AML-193 (cell line): ENCODE data around the gene PDE4D.
"Not testable (repeated sequence)": the region's sequence is repeated elsewhere in the genome, so short reads cannot be mapped to it uniquely, and the experiment has no call there.

Experiments
- DNase-seq, 2 experiments: peaks; one replicate each; lab custom pipeline; 2025; lab: John Stamatoyannopoulos, UW

PDE4D gene

GRCh38 chr5:59067956-59068656, 825.4 kb downstream of the PDE4D start:
- DNase-seq, result no peak

DNA sequence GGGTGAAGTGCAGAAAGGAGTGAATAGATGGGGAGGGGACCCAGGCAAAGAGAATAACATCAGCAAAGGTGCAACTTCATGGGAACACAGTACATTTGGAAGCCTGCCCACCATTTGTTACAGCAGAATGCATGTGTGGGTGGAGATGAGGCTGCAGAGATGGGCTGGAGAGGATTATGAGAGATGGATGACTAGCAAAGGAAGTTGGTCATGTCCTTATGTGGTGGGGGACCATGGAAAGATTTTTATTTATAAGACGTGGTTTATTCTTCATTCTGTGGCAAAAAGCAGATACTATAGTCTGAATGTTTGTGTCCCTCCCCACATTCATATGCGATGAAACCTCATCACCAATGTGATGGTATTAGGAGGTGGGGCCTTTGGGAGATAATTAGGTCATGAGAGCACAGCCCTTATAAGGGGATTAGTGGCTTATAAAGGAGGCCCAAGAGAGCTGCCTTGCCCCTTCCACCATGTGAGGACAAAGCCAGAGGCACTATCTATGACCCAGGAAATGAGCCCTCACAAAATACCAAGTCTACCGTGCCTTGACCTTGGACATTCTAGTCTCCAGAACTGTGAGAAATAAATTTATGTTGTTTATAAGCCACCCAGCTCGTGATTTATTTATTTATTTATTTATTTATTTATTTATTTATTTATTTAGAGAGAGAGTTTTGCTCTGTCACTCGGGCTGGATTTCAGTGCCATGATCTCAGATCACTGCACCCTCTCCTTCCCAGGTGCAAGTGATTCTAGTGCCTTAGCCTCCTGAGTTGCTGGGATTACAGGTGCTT, 827.0 kb downstream of the PDE4D start:
- DNase-seq, result no peak

GRCh38 chr5:59065554-59065953, 828.0 kb downstream of the PDE4D start:
- DNase-seq, result no peak

GRCh38 chr5:59064293-59064692, 829.2 kb downstream of the PDE4D start:
- DNase-seq, result no peak

GRCh38 chr5:59062986-59063683, 830.4 kb downstream of the PDE4D start:
- DNase-seq, result no peak

- no peak for DNase-seq
These were observed 832.1 kb downstream of the PDE4D start for GRCh38 chr5:59061377-59061776.

- DNase-seq, result no peak
These were observed 834.4 kb downstream of the PDE4D start for GRCh38 chr5:59058969-59059687.

DNA sequence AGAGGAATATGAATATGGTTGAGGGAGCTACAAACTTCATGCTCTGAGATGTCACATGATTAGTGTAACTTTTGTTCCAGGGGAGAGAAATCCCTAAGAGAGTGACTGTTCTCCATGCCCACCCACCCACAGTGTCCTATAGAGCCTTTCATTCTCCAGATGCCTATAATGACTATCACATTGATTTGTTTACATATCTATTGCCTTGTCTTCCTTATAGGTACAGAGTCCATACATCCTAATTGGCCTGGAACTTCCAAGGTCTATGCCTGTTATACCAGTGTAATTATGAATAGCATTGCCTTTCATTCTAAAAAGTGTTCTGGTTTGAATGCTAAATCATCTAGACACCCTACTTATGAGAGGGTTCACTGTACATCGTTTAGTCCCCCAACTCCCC, 835.3 kb downstream of the PDE4D start:
- no peak for DNase-seq

GRCh38 chr5:59056599-59056998, 836.9 kb downstream of the PDE4D start:
- not testable (repeated sequence) for DNase-seq

GRCh38 chr5:59055745-59056448, 837.6 kb downstream of the PDE4D start:
- DNase-seq, result no peak

DNA sequence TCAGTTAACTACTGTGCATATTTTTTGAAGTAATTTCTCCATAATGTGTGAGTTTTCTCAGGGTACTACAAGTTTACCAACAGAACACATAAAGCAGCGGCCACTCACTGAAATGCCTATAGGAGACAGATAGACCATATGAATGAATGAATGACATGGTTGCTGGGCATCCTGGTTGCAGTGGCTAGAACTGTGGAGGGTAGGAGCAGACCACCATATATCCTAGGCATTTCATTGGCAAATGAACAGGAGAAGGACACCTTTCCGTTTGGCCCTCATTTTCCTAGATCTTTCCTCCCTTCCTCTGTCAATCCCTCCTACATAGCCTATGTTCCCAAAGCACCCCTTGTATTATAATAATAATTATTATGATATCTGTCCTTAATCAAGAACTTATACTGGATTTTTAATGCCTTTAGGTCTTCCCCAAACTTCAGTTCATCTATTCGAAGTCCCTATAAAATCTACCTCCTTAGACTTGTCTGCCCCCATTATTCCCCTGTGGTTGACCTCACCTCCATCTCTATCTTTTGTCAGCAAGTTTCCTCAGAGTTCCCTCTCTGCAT, 838.5 kb downstream of the PDE4D start:
- no peak for DNase-seq

DNA sequence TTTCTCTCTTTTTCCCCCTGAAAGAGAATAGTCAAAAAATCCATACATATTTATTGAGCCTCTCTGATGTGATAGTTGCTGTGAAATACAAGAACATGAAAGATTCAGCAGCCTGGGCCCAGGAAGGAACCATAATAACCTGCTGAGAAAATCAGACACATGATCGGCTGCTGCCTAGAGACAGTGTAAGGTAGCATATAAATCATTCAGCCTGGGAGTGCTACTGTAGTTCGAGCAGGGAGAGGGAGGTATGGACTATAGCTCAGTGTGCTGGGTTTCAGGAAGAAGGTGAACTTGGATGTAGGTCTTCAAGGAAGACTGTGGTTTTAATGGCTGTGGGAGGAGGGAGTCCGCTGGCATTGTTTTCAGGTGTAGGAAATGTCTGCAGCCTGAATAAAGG, 841.6 kb downstream of the PDE4D start:
- DNase-seq, result no peak

DNA sequence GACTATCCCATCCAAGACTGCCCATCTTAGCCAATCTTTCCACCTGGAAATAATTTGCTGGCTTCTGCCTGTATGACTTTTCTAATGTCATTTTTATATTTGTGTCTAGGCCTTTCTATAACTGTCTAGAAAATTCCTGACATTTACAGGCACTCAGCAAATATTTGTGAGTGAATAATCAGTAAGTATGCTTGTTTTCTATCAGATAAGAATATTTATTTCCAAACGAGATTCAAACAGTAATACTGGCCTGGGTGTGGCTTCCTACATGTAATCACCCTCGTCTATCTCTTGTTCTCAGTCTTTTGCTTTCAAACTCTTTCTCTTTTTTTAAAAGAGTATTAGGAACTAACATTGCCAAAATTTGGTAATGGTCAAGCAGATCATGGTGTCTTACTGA, 844.4 kb downstream of the PDE4D start:
- DNase-seq, result no peak

DNA sequence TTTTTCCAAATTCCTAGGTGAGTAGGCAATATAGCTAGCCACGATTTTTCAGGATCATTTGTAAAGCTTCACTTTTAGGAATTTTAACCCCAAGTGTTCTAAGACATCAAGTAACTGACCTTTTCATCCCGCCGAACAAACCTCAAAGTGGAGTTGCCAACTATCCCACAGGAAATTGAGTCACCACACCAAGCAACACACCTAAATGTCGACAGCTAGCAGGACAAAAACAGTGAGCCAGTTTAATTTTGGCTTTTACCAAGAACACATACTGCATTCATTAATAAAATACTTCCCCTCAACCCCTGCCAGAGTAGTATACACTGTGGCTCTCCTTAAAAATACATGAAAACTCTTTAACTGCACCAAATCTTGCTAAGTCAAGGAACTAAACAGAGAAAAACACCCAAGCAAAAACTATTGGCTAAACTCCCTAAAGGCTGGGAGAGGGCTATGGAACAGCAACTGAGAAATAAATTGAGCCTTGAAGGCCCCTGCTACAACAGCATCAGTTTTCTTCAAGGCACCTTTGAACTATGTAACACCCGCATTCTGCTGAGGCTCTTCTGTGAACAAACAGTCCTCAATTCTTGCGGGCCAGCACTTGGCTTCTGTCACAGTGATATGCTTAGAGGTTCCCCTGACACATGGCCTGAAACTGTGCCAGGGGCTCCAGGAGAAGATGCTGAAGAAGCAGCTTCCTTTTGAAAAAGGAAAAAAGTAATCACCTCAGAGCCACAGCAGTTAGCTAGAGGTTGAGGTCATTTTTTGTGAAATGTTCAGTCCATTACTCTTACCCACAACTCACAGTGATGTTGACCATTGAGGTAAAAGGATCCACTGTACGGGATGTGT, 851.1 kb downstream of the PDE4D start:
- DNase-seq, result no peak

DNA sequence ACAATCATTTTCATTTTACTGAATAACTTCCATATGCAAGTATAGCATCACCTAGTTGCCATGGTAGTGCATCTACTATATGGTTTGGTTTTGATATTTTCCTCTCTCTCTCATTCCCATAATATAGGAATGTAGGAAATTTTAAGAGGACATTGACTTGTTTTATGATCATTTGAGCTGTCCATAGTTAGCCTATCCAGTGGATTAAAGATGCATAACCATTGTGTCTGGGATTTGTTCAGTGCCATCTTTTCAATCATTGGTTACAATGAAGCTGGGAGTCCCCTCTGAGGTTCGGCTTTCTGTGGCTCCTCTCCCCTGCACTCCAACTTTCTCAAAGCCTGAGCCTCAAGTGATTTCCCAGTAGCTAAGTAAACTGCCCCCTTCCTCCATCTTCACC, 852.2 kb downstream of the PDE4D start:
- no peak for DNase-seq

GRCh38 chr5:59040804-59041201, 852.7 kb downstream of the PDE4D start:
- no peak for DNase-seq

DNA sequence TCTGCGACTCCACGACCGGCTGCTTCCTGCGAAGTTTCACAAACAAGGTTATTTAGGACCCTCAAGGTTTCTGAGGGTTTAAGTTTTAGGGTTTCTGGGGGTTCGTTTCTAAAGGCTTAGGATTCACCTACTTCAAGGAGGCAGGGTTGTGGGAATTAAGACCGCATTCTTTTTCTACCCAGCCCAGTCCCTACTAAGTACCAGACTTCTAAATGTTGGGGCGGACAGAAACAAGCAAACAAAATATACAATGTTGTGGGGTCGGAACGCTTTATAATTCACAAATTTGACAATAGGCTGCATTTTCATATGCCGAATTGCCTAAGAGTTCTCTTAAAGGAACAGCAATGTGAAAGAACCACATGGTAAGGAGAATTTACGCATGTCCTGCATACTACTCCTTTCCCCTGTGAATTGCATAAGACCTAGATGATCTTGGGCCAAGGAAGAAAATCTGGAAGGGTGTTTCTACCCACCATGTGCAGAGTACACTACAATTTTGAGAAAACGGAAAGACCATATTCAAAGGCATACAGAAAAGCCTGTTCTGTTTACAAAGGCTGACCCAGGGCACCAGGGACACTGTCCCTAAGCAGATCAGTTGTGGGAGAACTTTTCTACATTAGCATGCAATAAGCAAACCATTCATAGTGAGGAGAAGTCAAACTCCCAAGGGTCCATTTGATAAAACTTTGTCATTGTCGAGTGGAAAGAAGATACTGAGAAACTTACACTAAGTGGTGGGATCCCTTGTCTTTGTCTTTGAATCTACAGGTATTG, 853.3 kb downstream of the PDE4D start:
- peak; percentile 72 to 74 for DNase-seq

DNA sequence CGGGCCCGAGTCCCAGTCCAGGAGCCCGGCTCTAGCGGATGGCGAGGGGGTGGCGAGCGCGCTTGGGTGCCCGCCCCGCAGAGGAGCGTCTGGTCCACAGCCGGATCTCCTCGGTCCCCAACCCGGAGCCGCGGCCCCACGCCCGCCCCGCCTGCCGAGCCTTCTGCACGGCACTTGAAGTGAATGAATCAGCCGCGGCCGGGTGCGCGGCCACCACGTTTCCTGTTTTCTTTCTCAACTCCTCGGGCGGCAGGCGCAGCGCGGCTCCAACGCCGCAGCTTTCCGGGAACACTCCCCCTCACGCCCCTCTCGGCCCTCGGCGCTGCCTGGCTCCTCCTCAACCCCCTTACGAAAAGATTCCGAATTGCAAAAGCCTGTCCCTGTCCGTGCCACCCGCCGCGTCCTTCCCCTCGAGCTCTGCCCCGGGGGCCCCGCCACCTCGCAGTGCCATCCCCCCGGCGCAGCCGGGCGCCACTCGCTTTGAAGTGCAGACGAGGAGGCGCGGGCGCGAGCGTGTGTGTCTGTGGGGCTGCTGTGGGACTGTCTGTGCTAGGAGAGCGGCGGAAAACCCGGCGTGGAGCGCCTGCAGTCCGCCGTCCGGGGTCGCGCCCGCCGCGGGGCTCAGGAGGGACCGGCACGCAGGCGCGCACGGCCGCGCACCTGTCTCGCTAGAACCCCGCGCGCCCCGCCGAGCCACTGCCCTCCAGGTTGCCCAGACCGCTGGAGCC, 854.1 kb downstream of the PDE4D start:
- DNase-seq, result peak; percentile 94 to 96

GRCh38 chr5:59038798-59039295, 854.7 kb downstream of the PDE4D start:
- peak in 1 of 2 experiments; percentile 51 for DNase-seq
